GM18505 (cell line): ENCODE results near the gene SAMMSON.

Experiments used
- ATAC-seq: cut with Tn5 transposase; IDR thresholded peaks from one replicate; pipeline ENCODE4 v1.9.1; 2021; ENCODE audit not compliant: unreplicated experiment
- POLR2A ChIP-seq: IDR thresholded peaks from 4 replicates; pipeline ENCODE4 v1.6.1; 2011; ENCODE audit warnings: borderline replicate concordance; ENCODE audit not compliant: insufficient read depth, insufficient read length; ENCODE audit errors: extremely low read depth

The SAMMSON gene

GRCh38 chr3:70090322-70090913, 90.9 kb downstream of the SAMMSON start:
- no peak for TF ChIP-seq POLR2A
- no peak for ATAC-seq

- no peak for TF ChIP-seq POLR2A
- no peak for ATAC-seq
Observed at GRCh38 chr3:70094197-70094596, 94.7 kb downstream of the SAMMSON start.

GRCh38 chr3:70095260-70095659, 95.7 kb downstream of the SAMMSON start:
- ATAC-seq, result no peak
- no peak for TF ChIP-seq POLR2A

- peak; percentile 97 for ATAC-seq
- TF ChIP-seq POLR2A, result no peak
Observed at GRCh38 chr3:70096376-70097066, 97.0 kb downstream of the SAMMSON start.

GRCh38 chr3:70097084-70097483, 97.6 kb downstream of the SAMMSON start:
- ATAC-seq, result no peak
- TF ChIP-seq POLR2A, result no peak

- no peak for TF ChIP-seq POLR2A
- no peak for ATAC-seq
Observed at GRCh38 chr3:70108072-70108471, 108.5 kb downstream of the SAMMSON start.

GRCh38 chr3:70108546-70108945, 109.0 kb downstream of the SAMMSON start:
- TF ChIP-seq POLR2A, result no peak
- no peak for ATAC-seq

- TF ChIP-seq POLR2A, result no peak
- ATAC-seq, result no peak
Observed at GRCh38 chr3:70110066-70110465, 110.5 kb downstream of the SAMMSON start.

GRCh38 chr3:70111411-70111810, 111.9 kb downstream of the SAMMSON start:
- TF ChIP-seq POLR2A, result no peak
- ATAC-seq, result no peak

- ATAC-seq, result no peak
- TF ChIP-seq POLR2A, result no peak
Observed at GRCh38 chr3:70112751-70113150, 113.2 kb downstream of the SAMMSON start.

- TF ChIP-seq POLR2A, result no peak
- no peak for ATAC-seq
Observed at GRCh38 chr3:70114431-70114830, 114.9 kb downstream of the SAMMSON start.

GRCh38 chr3:70119879-70120278, 120.3 kb downstream of the SAMMSON start:
- ATAC-seq, result no peak
- no peak for TF ChIP-seq POLR2A
